ENCODE measurements around the gene ASXL1. TPM values are rescaled to one million over a fixed set of nuclear protein-coding genes. Genes with fewer than 3 reads are reported as not detected.

The ASXL1 gene
- total RNA-seq, 1 donor: 68.8 TPM

- no peak overlapping the region for H3K4me3 ChIP-seq (ENCODE audit: insufficient read depth, low read length)
- TF ChIP-seq, protein P1, sequence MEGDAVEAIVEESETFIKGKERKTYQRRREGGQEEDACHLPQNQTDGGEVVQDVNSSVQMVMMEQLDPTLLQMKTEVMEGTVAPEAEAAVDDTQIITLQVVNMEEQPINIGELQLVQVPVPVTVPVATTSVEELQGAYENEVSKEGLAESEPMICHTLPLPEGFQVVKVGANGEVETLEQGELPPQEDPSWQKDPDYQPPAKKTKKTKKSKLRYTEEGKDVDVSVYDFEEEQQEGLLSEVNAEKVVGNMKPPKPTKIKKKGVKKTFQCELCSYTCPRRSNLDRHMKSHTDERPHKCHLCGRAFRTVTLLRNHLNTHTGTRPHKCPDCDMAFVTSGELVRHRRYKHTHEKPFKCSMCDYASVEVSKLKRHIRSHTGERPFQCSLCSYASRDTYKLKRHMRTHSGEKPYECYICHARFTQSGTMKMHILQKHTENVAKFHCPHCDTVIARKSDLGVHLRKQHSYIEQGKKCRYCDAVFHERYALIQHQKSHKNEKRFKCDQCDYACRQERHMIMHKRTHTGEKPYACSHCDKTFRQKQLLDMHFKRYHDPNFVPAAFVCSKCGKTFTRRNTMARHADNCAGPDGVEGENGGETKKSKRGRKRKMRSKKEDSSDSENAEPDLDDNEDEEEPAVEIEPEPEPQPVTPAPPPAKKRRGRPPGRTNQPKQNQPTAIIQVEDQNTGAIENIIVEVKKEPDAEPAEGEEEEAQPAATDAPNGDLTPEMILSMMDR (IDR thresholded peaks at IDR 0.05; ENCODE audit: extremely low read depth, low read depth, low read length): no peak
- no peak for DNase-seq (ENCODE audit: insufficient read length, low spot score, missing footprints)
- H3K4me2 ChIP-seq (ENCODE audit: insufficient read depth, low read length): no peak overlapping the region
- H4K20me1 ChIP-seq (ENCODE audit: insufficient read depth, low read length): peaks cover 77% of the 10 kb centered on the region
- peaks cover 27% of the 10 kb centered on the region for H3K4me1 ChIP-seq (ENCODE audit: insufficient read depth, low read length)
- H3K79me2 ChIP-seq (ENCODE audit: insufficient read depth, low read length): peaks cover 99% of the 10 kb centered on the region
- H3K9me3 ChIP-seq (ENCODE audit: low read depth, low read length): no peaks in the 10 kb centered on the region
- H3K27me3 ChIP-seq (ENCODE audit: insufficient read depth, low read length): no peaks in the 10 kb centered on the region
- no peak overlapping the region for H2AFZ ChIP-seq (ENCODE audit: low read length)
- H3K27ac ChIP-seq (ENCODE audit: low read depth, low read length): no peak overlapping the region
- H3K36me3 ChIP-seq (ENCODE audit: insufficient read depth, low read length): peaks cover 13% of the 10 kb centered on the region
Measured at GRCh38 chr20:32364554-32365208, 6.5 kb downstream of the ASXL1 start.

- Histone ChIP-seq H3K4me1 (ENCODE audit: insufficient read depth, low read length) (peaks cover 24% of the 10 kb centered on the region), H2AFZ (ENCODE audit: low read length) (no peak overlapping the region), H3K79me2 (ENCODE audit: insufficient read depth, low read length) (peaks cover 99% of the 10 kb centered on the region), H4K20me1 (ENCODE audit: insufficient read depth, low read length) (peaks cover 71% of the 10 kb centered on the region), H3K9me3 (ENCODE audit: low read depth, low read length) (no peaks in the 10 kb centered on the region), H3K27me3 (ENCODE audit: insufficient read depth, low read length) (no peaks in the 10 kb centered on the region), H3K36me3 (ENCODE audit: insufficient read depth, low read length) (peaks cover 22% of the 10 kb centered on the region), H3K4me3 (ENCODE audit: insufficient read depth, low read length) (no peak overlapping the region), H3K27ac (ENCODE audit: low read depth, low read length) (no peak overlapping the region), H3K4me2 (ENCODE audit: insufficient read depth, low read length) (no peak overlapping the region)
- TF ChIP-seq, protein P1 (IDR thresholded peaks at IDR 0.05; ENCODE audit: extremely low read depth, low read depth, low read length): no peak
- DNase-seq (ENCODE audit: insufficient read length, low spot score, missing footprints): no peak
Measured at GRCh38 chr20:32365564-32365963, 7.4 kb downstream of the ASXL1 start.

DNA sequence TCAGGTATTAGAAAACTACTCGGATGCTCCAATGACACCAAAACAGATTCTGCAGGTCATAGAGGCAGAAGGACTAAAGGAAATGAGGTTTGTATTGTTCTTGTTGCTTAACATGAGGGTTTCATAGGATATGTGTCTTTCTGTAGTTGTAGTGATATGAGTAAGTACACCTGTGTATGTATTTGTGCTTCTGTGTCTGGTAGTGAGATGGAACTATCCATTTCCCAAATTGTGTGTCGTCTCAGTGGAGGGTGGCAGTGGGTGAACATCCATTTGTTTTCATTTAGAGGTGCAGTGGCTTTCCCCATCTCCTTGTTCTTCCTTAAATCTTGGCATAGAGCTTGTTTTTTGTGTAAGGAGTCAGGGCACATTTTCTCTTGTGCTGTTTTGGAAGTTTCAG, 8.2 kb downstream of the ASXL1 start:
- TF ChIP-seq, protein P1 (IDR thresholded peaks at IDR 0.05; ENCODE audit: extremely low read depth, low read depth, low read length): no peak
- Histone ChIP-seq H3K4me1 (ENCODE audit: insufficient read depth, low read length) (peaks cover 17% of the 10 kb centered on the region), H3K4me2 (ENCODE audit: insufficient read depth, low read length) (no peak overlapping the region), H3K4me3 (ENCODE audit: insufficient read depth, low read length) (no peak overlapping the region), H3K27me3 (ENCODE audit: insufficient read depth, low read length) (no peaks in the 10 kb centered on the region), H4K20me1 (ENCODE audit: insufficient read depth, low read length) (peaks cover 68% of the 10 kb centered on the region), H3K79me2 (ENCODE audit: insufficient read depth, low read length) (peaks cover 99% of the 10 kb centered on the region), H3K36me3 (ENCODE audit: insufficient read depth, low read length) (peaks cover 30% of the 10 kb centered on the region), H3K9me3 (ENCODE audit: low read depth, low read length) (no peaks in the 10 kb centered on the region), H2AFZ (ENCODE audit: low read length) (no peak overlapping the region), H3K27ac (ENCODE audit: low read depth, low read length) (peak overlapping the region; percentile 4)
- DNase-seq (ENCODE audit: insufficient read length, low spot score, missing footprints): no peak

DNA sequence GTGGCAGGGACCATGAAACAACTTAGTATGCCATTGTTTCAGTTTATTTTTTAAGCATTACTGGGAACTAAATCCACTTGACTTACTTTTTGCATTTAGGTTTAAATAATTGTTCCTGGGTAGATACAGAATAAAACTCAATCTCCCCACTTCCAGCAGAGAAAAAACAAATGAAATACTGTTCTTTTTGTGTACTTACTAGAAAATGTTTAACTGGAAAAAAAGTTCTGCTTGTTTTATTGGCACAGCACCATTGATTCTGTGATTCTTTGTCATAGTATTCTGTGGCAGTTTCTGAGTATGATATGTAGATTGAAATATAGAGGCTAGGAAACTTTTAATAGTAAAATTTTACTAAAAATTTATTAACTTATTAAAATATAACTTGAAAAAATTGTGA, 10.2 kb downstream of the ASXL1 start:
- no peak overlapping the region for H3K4me2 ChIP-seq (ENCODE audit: insufficient read depth, low read length)
- peaks cover 97% of the 10 kb centered on the region for H3K79me2 ChIP-seq (ENCODE audit: insufficient read depth, low read length)
- DNase-seq (ENCODE audit: insufficient read length, low spot score, missing footprints): no peak
- peaks cover 11% of the 10 kb centered on the region for H3K4me1 ChIP-seq (ENCODE audit: insufficient read depth, low read length)
- H3K36me3 ChIP-seq (ENCODE audit: insufficient read depth, low read length): peaks cover 40% of the 10 kb centered on the region
- H2AFZ ChIP-seq (ENCODE audit: low read length): no peak overlapping the region
- H4K20me1 ChIP-seq (ENCODE audit: insufficient read depth, low read length): peaks cover 63% of the 10 kb centered on the region
- H3K27ac ChIP-seq (ENCODE audit: low read depth, low read length): peak overlapping the region; percentile 20
- H3K4me3 ChIP-seq (ENCODE audit: insufficient read depth, low read length): no peak overlapping the region
- TF ChIP-seq, protein P1 (IDR thresholded peaks at IDR 0.05; ENCODE audit: extremely low read depth, low read depth, low read length): no peak
- no peaks in the 10 kb centered on the region for H3K27me3 ChIP-seq (ENCODE audit: insufficient read depth, low read length)
- H3K9me3 ChIP-seq (ENCODE audit: low read depth, low read length): no peaks in the 10 kb centered on the region

All from osteoblast (primary cell).